GM19328 (cell line): ENCODE measurements around the gene WDR88.

ENCODE experiments used
- ATAC-seq: cut with Tn5 transposase; IDR thresholded peaks from one replicate; pipeline ENCODE4 v1.9.1; 2021; ENCODE audit warnings: mild to moderate bottlenecking, moderate library complexity; ENCODE audit not compliant: unreplicated experiment

Gene WDR88

DNA sequence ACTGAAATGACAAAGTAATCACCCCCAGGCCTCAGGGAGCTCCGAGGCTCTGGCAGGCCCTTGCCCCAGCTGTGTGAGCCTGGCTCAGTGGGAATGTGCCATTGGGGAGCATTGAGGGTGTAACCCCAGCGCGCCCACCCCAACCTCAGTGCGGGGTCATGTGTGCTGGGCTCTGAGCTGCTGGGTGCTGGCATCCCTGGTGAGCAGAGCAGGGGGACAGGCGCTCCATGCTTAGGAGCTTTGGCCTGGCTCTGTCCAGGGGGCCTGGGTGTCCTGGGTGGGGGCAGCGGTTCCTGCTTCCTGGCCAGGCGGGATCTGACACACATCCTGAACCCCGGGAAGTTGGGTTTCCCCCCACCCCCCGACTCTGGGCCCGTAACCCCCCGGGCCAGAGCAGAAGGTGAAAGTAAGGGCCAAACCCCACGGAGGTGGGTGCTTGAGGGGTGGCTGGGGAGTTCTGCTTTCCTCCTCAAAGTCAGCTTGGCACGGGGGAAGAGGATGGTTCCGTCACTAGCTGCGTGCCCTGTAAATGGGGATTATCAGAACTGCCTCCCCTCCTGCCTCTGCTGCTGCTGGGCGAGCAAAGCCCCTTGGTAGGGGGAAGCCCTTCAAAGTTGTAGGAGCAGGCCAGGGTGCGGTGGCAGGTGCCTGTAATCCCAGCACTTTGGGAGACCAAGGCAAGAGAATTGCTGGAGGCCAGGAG, 63.9 kb downstream of the WDR88 start:
- ATAC-seq: no peak

DNA sequence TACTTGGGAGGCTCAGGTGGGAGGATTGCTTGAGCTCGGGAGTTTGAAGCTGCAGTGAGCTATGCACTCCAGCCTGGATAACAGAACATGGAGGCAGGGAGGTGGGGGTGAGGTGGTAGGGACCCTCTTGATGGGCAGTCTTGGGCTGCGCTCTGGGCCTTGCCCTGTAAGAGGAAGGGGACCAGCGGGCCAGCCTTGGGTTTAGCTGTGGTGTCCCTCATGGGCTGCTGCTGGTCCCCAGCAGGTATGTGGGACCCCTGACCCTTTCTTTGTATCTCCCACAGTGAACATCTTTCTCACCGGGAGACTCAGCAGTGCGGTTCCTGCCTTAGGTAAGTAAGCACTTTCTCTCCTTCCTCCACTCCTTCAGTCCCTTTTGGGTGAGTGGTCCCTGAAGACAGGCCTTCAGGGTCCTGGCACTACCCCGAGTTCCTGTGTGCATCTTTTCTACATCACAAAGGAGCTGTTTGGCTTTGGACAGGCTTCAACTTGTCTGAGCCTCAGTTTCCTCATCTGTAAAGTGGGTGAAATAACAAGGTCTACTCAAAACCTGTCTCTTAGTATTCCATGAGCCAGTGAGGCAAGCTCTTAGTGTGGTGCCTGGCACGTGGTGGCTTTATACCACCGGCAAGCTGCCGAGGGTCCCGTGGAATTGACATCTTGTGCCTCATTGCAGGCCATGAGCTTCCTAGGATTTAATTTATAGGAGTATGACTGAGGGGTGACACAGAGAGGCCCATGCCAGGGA, 64.7 kb downstream of the WDR88 start:
- no peak for ATAC-seq

DNA sequence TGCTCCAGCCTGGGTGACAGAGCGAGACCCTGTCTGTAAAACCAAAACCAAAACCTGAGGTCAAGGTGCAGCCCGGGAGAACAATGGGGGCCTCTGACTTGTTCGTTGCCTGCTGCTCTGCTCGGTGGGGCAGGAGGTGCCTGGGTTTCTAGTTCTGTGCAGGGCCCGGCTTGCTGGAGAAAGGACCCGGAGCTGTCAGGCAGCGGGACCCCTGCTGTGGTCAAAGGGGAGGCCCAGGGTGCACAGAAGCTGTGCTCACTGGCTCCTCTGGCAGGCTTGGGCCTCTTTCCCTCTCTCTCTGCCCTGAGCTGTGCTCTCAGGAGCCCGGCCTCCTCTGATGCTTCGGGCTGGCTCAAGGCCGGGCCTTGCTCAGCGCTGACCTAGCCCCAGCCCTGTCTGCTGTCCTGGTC, 65.7 kb downstream of the WDR88 start:
- ATAC-seq: no peak

DNA sequence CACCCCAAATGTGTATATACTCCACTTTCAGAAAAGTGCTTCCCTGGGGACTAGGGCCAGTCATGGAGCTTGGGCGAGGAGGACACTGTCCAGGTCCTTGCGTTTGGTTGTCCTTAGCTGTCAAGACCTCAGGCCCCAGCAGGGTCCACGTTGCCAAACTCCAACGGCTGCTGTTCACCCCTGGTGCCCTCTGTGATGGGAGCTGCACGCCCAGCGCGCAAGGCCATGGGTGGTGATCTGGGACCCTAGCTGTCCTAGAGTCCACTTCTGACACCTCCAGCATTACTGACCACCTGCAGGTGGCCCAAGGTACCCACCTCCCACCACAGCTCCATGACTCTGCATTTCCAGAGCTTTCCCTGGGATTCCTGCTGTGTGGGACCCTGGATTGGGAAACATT, 66.3 kb downstream of the WDR88 start:
- no peak for ATAC-seq

DNA sequence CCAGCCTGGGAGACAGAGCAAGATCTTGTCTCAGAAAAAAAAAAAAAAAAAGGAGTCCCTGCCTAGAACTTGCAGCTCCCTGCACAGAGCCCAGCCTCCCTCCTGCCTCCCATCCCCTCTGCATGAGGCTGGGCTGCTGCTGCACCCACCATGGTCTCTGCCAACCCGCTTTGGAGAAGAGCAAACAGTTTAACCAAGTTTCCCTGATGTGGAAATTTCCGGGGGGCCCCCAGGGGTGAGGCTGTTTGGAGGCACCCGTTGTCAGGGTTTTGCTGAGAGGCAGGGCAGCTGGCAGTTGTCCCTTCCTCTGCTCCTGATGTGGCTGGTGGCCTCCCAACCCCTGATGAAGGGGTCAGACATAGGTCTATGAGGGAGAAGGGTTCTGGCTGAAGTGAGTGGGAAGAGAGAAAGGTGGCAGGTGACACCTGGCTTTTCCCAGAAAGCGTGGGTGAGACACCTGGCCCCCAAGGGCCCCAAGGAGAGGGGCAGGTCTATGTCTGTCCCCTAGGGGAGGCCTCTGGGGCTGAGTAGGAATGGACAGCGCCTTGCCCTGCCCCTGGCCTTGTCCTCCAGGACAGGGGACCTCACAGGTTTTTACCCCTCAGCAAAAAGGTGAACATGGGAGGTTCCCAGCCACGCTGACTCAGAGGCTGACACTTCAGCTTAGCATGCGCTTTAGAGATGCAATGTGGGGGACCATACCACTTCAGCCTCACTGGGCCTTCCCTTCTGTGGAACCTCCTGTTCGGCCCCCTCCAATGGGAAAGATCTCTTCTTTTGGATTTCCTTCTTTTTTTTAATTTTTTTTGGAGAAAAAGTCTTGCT, 67.7 kb downstream of the WDR88 start:
- no peak for ATAC-seq

DNA sequence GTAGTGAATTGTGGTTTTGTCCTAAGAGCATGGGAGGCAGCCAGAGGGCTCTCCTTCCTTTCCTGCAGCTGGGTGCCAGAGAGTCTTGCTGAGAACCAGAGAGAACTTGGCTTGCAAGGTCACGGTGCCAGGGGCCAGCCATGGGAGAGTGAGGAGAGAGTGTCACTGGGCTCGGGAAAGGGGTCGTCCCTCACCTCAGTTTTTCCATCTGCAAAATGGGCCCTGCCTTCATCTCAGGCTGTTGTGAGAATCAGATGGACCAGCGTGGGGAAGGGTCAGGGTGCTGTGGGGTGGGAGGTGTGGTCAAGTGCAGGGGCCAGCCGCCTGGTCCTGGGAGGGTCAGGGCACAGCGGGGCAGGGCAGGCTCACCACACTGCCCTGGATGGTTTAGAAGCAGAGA, 69.6 kb downstream of the WDR88 start:
- no peak for ATAC-seq

DNA sequence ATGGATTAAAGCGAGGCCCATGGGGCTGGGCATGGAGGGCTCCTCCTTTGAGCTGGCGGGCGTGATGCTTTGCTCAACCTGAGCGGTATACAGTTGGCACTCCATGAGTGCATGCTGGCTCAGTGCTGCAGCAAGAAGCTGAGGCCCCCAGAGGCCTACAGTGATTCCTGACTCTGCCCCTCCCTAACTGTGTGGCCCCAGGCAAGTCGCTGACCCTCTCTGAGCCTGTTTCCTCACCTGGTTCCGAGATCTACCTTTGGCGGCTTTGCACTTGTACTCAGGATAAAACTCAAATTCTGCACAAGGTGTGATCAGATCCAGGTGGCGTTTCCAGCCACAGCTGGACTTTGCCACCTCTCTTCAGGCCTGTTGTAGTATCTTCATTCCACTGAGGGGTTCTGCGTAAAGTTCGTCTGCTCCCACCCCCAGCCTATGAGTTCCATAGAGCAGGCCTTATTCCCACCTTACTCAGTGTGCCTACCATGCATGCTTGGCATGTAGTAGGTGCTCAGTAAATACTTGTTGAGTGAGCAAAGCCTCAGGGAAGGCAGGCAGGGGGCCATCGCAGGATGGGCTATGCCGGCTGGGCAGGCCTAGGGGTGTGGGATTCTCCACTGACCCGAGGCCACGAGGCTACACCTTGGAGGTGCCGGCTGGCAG, 70.1 kb downstream of the WDR88 start:
- ATAC-seq: no peak

DNA sequence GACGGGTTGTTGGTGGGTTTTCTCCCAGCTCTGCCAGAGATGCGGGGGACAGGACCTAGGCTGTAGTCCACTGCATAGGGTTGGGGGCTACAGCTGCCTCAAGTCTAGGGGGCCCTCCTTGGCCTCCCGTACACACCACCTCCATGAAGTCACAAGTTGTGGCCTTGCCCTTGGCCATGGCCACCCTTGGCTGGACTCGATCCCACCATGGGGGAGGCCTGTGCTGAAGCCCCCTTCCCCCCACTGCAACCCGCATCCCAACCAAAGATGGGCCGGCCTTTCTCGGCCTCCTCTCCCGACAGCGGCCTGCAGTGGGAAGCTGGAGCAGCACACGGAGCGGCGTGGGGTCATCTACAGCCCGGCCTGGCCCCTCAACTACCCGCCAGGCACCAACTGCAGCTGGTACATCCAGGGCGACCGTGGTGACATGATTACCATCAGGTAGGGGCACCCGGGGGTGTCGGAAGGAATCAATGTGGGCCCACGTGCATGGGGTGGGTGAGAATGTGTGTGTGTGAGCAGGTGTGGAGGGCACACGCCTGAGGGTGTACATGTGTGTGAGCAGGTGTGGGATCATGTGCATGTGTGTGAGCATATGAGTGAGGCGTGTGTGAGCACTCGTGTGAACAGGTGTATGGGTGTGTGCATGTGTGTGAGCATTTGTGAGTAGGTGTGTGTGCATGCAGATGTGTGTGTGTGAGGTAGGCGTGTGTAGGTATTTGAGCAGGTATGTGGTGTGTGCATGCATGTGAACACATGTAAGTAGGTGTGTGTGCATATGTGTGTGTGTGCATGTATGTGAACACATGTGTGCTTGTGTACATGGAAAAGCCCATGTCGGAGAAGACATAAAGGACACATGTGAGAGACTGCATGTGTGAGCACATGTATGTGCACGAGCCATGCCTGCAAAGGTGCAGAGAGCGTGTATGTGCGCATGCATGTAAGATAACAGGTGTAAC, 70.9 kb downstream of the WDR88 start:
- ATAC-seq: no peak

DNA sequence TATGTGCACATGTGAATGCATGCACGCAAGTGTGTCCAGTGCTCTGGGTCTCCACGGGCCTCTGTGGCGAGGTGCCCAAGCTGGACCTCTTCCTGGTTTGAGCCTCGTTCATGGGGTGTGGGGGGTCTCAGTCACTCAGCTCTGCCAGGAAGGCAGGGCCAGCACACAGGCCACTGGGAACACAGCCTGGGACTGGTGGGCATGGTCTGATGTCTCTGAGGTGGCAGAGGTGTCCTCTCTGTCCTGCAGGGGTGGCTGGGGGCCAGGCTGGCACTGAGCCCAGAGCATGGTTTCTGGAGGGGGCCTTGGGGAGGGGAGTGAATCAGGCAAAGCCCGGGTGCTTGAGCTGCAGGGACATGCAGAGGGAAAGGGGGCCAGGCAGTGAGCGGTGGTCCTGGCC, 71.6 kb downstream of the WDR88 start:
- no peak for ATAC-seq

DNA sequence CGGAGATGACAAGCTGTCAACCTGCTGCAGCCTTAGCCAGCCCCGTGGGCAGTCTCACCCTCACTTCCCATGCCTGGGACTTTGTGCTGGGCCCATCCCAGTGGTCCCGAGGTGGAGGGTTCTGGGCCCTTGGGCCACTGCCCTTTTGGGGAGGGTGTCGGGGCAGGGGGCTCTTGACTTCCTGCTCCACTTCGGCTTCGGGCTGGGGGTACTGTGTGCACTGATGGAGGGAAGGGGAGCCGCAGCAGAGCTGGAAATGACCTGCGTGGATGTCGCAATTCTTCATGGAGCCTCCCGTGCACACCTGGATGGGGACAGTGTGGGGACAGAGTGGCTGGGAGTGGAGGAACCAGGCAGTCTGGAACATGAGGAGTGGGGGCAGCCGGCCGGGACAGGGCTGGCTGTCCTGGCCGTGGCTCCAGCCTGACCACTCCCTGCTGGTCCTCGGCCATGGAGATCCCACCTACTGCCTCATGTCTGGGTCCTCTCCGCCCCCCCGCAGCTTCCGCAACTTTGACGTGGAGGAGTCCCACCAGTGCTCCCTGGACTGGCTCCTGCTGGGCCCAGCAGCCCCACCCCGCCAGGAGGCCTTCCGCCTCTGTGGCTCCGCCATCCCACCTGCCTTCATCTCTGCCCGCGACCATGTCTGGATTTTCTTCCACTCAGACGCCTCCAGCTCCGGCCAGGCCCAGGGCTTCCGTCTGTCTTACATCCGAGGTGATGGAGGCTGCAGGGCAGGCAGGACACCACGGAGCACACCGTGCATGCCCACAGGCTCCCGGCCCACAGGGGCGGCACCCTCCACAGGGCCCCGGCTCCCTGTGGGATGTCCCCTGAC, 72.4 kb downstream of the WDR88 start:
- ATAC-seq: no peak

DNA sequence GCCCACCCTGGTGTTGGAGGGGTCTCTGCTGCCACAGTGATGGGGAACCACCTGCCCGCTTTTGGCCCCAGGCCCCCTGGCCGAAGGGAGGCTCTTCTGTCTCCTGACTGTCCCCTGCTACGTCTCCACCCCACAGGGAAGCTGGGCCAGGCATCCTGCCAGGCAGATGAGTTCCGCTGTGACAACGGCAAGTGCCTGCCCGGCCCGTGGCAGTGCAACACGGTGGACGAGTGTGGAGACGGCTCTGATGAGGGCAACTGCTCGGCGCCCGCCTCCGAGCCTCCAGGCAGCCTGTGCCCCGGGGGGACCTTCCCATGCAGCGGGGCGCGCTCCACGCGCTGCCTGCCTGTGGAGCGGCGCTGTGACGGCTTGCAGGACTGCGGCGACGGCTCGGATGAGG, 73.2 kb downstream of the WDR88 start:
- ATAC-seq: no peak

DNA sequence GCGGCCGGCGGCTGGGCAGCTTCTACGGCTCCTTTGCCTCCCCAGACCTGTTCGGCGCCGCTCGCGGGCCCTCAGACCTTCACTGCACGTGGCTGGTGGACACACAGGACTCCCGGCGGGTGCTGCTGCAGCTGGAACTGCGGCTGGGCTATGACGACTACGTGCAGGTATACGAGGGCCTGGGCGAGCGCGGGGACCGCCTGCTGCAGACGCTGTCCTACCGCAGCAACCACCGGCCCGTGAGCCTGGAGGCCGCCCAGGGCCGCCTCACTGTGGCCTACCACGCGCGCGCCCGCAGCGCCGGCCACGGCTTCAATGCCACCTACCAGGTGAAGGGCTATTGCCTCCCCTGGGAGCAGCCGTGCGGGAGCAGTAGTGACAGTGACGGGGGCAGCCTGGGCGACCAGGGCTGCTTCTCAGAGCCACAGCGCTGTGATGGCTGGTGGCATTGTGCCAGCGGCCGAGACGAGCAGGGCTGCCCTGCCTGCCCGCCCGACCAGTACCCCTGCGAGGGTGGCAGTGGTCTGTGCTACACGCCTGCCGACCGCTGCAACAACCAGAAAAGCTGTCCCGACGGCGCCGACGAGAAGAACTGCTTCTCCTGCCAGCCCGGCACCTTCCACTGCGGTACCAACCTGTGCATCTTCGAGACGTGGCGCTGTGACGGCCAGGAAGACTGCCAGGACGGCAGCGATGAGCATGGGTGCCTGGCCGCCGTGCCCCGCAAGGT, 73.8 kb downstream of the WDR88 start:
- no peak for ATAC-seq

DNA sequence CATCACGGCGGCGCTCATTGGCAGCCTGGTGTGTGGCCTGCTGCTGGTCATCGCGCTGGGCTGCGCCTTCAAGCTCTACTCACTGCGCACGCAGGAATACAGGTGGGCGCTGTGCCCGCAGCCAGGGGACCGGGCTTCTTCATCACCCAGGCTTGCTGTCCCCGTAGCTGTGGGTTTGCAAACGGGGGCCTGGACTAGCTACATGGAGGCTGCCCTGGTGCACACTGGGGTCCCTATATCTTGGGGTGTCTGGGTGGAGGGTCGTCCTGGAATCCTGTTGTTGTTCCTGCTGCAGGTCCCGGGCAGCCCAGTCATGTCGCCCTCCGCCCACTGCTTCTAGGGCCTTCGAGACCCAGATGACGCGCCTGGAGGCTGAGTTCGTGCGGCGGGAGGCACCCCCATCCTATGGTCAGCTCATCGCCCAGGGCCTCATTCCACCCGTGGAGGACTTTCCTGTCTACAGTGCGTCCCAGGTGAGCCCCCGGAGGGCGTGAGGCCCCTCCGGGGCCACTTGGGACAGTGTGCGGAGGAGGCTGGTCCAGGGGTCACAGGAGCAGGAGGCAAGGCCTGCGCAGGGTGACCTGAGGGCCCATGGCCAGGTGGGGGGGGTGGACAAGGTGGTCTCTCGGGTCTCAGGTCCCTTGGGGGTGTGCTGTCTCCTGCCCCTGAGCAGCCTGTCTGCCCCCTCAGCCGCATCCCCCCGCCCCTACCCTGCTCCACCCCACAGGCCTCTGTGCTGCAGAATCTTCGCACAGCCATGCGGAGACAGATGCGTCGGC, 74.5 kb downstream of the WDR88 start:
- no peak for ATAC-seq

DNA sequence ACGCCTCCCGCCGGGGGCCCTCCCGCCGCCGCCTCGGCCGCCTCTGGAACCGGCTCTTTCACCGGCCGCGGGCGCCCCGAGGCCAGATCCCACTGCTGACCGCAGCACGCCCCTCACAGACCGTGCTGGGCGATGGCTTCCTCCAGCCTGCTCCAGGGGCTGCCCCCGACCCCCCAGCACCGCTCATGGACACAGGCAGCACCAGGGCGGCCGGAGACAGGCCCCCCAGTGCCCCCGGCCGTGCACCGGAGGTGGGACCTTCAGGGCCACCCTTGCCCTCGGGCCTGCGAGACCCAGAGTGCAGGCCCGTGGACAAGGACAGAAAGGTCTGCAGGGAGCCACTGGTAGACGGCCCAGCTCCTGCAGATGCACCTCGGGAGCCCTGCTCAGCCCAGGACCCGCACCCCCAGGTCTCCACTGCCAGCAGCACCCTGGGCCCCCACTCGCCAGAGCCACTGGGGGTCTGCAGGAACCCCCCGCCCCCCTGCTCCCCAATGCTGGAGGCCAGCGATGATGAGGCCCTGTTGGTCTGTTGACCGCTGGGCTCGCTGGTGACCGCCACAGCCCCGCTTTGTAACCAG, 75.2 kb downstream of the WDR88 start:
- no peak for ATAC-seq

DNA sequence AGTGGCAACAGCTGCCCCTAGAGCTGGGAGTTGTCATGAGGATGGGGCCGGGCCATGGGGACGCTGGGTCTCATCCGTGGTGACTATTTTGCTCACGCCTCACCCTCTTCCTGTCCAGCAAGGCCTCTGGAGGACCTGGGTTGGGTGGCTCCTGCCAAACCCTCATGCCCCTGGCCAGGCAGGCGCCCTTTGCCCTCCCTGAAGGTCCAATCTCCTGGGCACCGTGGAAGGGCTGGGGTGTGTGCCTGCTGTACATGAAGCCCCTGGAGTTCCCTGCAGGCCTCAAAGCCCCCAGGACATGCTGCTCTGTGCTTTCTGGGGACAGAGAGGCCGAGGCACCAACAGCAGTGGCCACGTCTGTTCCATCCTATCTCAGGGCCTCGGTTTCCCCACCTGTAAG, 76.0 kb downstream of the WDR88 start:
- ATAC-seq: no peak

DNA sequence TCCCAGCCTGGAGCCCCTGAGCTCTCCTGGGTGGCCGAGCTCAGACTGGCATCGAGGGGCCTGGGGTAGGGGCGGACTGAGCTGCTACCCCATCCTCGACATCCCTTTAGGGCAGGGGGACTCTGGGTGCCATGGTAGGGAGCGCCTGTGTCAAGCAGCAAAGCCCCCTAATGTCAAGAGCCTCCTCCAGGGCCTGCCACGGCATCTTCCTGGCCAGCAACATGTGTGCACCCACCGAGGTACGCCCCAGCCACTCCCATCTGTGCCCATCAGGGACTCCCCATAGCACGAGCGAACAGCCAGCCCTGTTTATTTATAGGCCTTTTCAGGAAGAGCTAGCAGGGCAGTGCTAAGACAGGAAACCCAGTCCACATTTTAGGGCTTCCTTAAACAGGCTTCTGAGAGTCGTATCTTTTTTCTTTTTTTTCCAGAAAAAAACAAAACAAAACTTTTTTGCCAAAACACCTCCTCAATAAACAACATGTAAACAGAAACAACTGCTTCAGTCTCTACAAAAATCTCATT, 76.5 kb downstream of the WDR88 start:
- ATAC-seq: no peak
